Measurements from ENCODE around the gene IBA57.

The IBA57 gene

DNA sequence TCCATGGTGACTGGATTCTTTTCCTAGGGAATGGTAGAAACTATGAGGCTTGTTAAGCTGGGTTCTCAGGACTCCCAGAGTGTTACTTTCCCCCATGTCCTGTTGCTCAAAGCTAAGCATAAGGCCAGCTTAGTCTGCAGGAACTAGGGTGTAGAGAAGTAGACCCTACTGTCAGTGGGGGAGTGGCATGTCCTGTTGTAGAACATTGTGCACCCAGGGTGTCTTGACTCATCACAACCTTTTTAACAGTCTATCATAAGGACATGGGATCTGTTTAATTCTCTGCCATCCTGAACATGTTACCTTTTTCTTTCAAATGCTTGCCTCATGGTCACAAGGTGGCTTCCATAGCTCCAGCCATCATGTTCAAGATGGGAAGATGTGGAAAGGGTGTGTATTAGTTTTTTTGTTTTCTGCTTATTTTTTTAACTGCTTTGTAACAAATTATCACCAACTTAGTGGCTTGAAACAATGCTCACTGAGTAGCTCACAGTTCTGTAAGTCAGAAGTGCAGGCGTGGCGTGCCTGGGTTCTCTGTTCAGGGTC lies 59.6 kb downstream of the IBA57 start:
- TF ChIP-seq SIN3A (IDR thresholded peaks at IDR 0.05; ENCODE audit: borderline replicate concordance, insufficient read depth, low read length) (no peak), FOXP2 (optimal IDR thresholded peaks at IDR 0.05; ENCODE audit: borderline replicate concordance, extremely low read depth, extremely low read length, insufficient read depth) (no peak), TAF1 (IDR thresholded peaks at IDR 0.05; ENCODE audit: borderline replicate concordance, insufficient read depth, low read length) (no peak), POLR2AphosphoS5 (IDR thresholded peaks at IDR 0.05; ENCODE audit: low read depth, low read length) (no peak)
- TF ChIP-seq, protein P1, sequence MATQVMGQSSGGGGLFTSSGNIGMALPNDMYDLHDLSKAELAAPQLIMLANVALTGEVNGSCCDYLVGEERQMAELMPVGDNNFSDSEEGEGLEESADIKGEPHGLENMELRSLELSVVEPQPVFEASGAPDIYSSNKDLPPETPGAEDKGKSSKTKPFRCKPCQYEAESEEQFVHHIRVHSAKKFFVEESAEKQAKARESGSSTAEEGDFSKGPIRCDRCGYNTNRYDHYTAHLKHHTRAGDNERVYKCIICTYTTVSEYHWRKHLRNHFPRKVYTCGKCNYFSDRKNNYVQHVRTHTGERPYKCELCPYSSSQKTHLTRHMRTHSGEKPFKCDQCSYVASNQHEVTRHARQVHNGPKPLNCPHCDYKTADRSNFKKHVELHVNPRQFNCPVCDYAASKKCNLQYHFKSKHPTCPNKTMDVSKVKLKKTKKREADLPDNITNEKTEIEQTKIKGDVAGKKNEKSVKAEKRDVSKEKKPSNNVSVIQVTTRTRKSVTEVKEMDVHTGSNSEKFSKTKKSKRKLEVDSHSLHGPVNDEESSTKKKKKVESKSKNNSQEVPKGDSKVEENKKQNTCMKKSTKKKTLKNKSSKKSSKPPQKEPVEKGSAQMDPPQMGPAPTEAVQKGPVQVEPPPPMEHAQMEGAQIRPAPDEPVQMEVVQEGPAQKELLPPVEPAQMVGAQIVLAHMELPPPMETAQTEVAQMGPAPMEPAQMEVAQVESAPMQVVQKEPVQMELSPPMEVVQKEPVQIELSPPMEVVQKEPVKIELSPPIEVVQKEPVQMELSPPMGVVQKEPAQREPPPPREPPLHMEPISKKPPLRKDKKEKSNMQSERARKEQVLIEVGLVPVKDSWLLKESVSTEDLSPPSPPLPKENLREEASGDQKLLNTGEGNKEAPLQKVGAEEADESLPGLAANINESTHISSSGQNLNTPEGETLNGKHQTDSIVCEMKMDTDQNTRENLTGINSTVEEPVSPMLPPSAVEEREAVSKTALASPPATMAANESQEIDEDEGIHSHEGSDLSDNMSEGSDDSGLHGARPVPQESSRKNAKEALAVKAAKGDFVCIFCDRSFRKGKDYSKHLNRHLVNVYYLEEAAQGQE (IDR thresholded peaks at IDR 0.05; ENCODE audit: insufficient read depth in 1 of 2, low read depth in 2 of 2, low read length in 2 of 2): no peak

DNA sequence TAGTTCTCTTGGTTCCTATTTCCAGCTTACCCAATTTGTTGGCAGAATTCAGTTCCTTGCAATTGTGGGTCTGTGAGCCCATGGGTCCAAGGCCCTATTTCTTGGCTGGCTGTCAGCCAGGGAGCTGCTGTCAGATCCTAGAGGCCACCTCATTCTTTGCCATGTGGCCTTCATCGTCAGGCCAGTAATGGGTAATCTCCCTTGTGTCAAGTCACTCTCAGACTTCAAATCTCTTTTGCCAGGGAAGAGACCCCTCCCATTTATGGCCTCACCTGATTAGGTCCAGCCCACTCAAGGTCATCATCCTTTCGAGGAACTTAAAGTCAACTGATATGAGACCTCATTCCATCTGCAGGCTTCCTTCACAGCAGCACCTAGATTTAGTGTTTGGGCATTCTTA lies 60.1 kb downstream of the IBA57 start:
- TF ChIP-seq, protein P1 (IDR thresholded peaks at IDR 0.05; ENCODE audit: insufficient read depth in 1 of 2, low read depth in 2 of 2, low read length in 2 of 2): no peak
- no peak for TF ChIP-seq FOXP2 (optimal IDR thresholded peaks at IDR 0.05; ENCODE audit: borderline replicate concordance, extremely low read depth, extremely low read length, insufficient read depth)
- no peak for TF ChIP-seq TAF1 (IDR thresholded peaks at IDR 0.05; ENCODE audit: borderline replicate concordance, insufficient read depth, low read length)

DNA sequence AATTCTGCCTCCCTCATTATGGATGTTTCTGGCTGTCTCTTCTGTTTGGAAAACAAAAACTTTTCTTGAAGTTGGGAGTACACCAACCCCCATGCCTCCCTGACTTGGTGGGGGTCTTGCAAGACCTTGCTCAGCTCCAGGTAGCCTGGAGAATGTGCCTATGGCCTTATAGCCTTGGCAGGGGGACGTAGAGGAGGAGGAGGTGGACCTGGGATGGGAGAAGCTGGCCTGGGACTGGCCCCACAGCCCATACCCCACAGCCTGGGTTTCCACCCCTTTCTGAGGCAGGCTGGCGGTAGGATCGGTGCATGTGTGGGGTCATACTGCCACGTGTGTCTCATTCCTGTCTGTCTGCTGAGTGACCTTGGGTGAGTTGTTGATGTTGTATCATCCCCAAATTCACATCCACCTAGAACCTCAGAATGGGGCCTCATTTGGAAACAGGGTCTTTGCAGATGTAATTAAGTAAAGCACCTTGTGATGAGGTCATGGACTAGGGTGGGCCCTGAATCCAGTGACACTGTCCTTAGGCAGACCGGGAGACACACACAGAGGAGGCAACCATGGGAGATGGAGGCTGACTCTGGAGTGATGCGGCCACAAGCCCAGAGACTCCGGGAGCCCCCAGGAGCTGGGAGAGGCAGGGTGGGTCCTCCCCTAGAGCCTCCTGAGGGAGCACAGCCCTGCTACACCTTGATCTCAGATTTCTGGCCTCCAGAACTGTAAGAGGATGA lies 60.7 kb downstream of the IBA57 start:
- TF ChIP-seq FOXP2 (optimal IDR thresholded peaks at IDR 0.05; ENCODE audit: borderline replicate concordance, extremely low read depth, extremely low read length, insufficient read depth): no peak
- no peak for TF ChIP-seq SIN3A (IDR thresholded peaks at IDR 0.05; ENCODE audit: borderline replicate concordance, insufficient read depth, low read length)
- no peak for TF ChIP-seq POLR2AphosphoS5 (IDR thresholded peaks at IDR 0.05; ENCODE audit: low read depth, low read length)
- TF ChIP-seq, protein P1 (IDR thresholded peaks at IDR 0.05; ENCODE audit: insufficient read depth in 1 of 2, low read depth in 2 of 2, low read length in 2 of 2): no peak
- TF ChIP-seq TAF1 (IDR thresholded peaks at IDR 0.05; ENCODE audit: borderline replicate concordance, insufficient read depth, low read length): no peak

DNA sequence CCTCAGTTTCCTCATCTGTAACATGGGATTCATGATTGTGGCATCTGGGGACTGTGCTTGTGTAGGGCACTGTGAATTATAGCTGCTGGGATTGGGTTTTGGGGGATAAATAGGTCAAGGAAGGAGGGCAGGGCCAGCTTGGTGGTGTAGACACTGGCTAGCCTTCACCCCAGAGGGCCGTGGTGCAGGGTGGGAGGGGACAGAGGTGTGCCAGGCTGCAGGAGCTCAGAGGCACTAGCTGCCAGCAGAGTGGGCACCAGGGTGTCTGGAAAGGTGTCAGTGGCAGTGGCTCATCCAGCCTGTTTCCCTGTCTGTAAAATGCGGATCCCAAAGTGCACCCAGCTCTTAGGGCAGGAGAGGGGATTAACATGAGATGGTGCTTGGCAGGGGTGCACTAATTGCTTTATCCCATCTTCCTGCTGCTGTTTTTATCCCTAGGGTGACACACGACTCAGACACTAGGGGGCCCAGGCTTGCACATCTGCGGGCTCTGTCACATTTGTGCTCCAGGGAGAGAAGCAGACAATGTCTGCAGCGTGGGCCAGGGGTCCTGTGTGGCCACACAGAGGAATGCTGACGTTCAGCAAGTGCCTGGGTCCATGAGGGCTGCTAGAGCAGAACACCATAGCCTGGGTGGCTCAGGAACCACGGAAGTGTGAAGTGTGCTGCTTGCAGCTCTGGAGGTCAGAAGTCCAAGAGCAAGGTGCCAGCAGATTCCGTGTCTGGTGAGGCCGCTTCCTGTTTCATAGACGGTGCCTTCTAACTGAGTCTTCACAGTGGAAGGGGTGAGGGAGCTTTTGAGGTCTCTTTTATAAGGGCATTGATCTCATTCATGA lies 61.6 kb downstream of the IBA57 start:
- TF ChIP-seq SIN3A (IDR thresholded peaks at IDR 0.05; ENCODE audit: borderline replicate concordance, insufficient read depth, low read length) (no peak), FOXP2 (optimal IDR thresholded peaks at IDR 0.05; ENCODE audit: borderline replicate concordance, extremely low read depth, extremely low read length, insufficient read depth) (no peak), POLR2AphosphoS5 (IDR thresholded peaks at IDR 0.05; ENCODE audit: low read depth, low read length) (no peak)

DNA sequence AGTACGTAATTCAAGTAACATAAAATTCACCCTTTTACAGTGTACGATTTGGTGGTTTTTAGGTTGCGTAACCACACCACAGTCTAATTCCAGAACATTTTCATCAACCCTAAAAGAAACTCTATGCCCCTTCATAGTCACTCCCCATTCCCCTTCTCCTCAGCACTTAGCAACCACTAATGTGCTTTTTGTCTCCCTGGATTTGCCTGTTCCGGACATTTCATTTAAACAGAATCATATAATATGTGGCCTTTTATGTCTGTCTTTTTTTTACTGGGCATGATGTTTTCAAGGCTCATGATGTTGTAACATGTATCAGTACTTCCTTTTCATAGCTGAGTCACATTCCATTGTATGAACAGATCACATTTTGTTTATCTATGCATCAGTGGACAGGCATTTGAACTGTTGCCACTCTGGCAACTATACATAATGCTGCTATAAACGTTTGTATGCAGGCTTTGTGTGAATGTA lies 63.0 kb downstream of the IBA57 start:
- TF ChIP-seq TAF1 (IDR thresholded peaks at IDR 0.05; ENCODE audit: borderline replicate concordance, insufficient read depth, low read length): no peak

DNA sequence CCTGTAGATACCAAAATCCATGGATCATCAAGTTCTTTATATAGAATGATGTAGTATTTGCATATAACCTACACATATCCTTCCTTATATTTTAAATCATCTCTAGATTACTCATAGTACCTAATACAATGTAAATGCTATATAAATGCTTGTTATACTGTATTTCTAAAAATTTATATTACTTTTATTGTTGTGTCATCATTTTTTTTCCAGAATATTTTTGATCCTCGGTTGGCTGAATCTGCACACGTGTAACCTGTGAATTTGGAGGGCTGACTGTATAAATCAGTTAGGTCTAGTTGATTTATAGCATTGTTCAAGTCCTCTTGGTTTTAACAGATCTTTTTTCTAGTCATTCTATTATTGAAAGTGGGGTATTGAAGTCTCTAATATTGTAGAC lies 65.6 kb downstream of the IBA57 start:
- TF ChIP-seq SIN3A (IDR thresholded peaks at IDR 0.05; ENCODE audit: borderline replicate concordance, insufficient read depth, low read length) (no peak), FOXP2 (optimal IDR thresholded peaks at IDR 0.05; ENCODE audit: borderline replicate concordance, extremely low read depth, extremely low read length, insufficient read depth) (no peak)

Data from PFSK-1 (cell line).